HG03064 (cell line): Measurements from ENCODE around the gene MORC3.
"Not testable (repeated sequence)": the region's sequence is repeated elsewhere in the genome, so short reads cannot be mapped to it uniquely, and the experiment has no call there.

Experiments used
- ATAC-seq: cut with Tn5 transposase; IDR thresholded peaks from one replicate; pipeline ENCODE4 v1.9.1; 2021; ENCODE audit warnings: low read depth; ENCODE audit not compliant: unreplicated experiment

The MORC3 gene

GRCh38 chr21:36321325-36322082 lies 1.5 kb downstream of the MORC3 start:
- no peak for ATAC-seq

- no peak for ATAC-seq
These were observed 2.1 kb downstream of the MORC3 start for GRCh38 chr21:36322083-36322424.

- no peak for ATAC-seq
These were observed 3.0 kb downstream of the MORC3 start for GRCh38 chr21:36323032-36323431.

GRCh38 chr21:36325373-36326010 lies 5.5 kb downstream of the MORC3 start:
- no peak for ATAC-seq

- no peak for ATAC-seq
These were observed 10.9 kb downstream of the MORC3 start for GRCh38 chr21:36330904-36331303.

GRCh38 chr21:36337099-36337509 lies 17.1 kb downstream of the MORC3 start:
- no peak for ATAC-seq

- ATAC-seq: no peak
These were observed 19.0 kb downstream of the MORC3 start for GRCh38 chr21:36338975-36339374.

- not testable (repeated sequence) for ATAC-seq
These were observed 22.6 kb downstream of the MORC3 start for GRCh38 chr21:36342581-36342980.

GRCh38 chr21:36344931-36345330 lies 24.9 kb downstream of the MORC3 start:
- no peak for ATAC-seq

GRCh38 chr21:36347278-36347961 lies 27.4 kb downstream of the MORC3 start:
- no peak for ATAC-seq

- ATAC-seq: no peak
These were observed 27.9 kb downstream of the MORC3 start for GRCh38 chr21:36347962-36348328.

GRCh38 chr21:36349315-36349714 lies 29.3 kb downstream of the MORC3 start:
- no peak for ATAC-seq

GRCh38 chr21:36350282-36350910 lies 30.4 kb downstream of the MORC3 start:
- no peak for ATAC-seq

- ATAC-seq: no peak
These were observed 35.1 kb downstream of the MORC3 start for GRCh38 chr21:36354918-36355680.

GRCh38 chr21:36355868-36356267 lies 35.9 kb downstream of the MORC3 start:
- no peak for ATAC-seq

- ATAC-seq: no peak
These were observed 39.2 kb downstream of the MORC3 start for GRCh38 chr21:36359185-36359584.

- no peak for ATAC-seq
These were observed 49.2 kb downstream of the MORC3 start for GRCh38 chr21:36369064-36369685.

GRCh38 chr21:36375994-36376393 lies 56.0 kb downstream of the MORC3 start:
- no peak for ATAC-seq

- no peak for ATAC-seq
These were observed 57.4 kb downstream of the MORC3 start for GRCh38 chr21:36377391-36377842.

GRCh38 chr21:36379251-36379650 lies 59.3 kb downstream of the MORC3 start:
- no peak for ATAC-seq
